ENCODE results near the gene INAVA.

Gene INAVA

GRCh38 chr1:200866116-200866515 is 28.6 kb upstream of the INAVA start:
- DNase-seq: no peak
- H3K4me1 ChIP-seq (ENCODE audit: insufficient read depth, low read length): no peaks in the 10 kb centered on the region

GRCh38 chr1:200866521-200866920 is 28.2 kb upstream of the INAVA start:
- Histone ChIP-seq H2AFZ (ENCODE audit: low read depth, low read length) (no peak overlapping the region), H3K27ac (ENCODE audit: low read length) (no peak overlapping the region), H3K79me2 (ENCODE audit: insufficient read depth, low read length) (no peaks in the 10 kb centered on the region), H3K27me3 (ENCODE audit: insufficient read depth, low read length, poor library complexity) (peaks cover 5% of the 10 kb centered on the region), H3K9me3 (ENCODE audit: insufficient read depth, low read length, severe bottlenecking) (no peaks in the 10 kb centered on the region), H3K4me2 (ENCODE audit: insufficient read depth, low read length) (no peak overlapping the region), H3K9ac (ENCODE audit: low read depth, low read length) (no peak overlapping the region), H3K4me1 (ENCODE audit: insufficient read depth, low read length) (no peaks in the 10 kb centered on the region), H3K4me3 (ENCODE audit: low read depth in 1 of 2, low read length in 2 of 2) (no peak overlapping the region), H4K20me1 (ENCODE audit: insufficient read depth, low read length) (no peaks in the 10 kb centered on the region), H3K36me3 (ENCODE audit: insufficient read depth, low read length) (no peaks in the 10 kb centered on the region)
- no peak for ATAC-seq (ENCODE audit: insufficient read depth, low read depth)
- no peak for DNase-seq
- no peak for TF ChIP-seq EZH2 (IDR thresholded peaks at IDR 0.05; ENCODE audit: borderline replicate concordance, low read depth, low read length, severe bottlenecking)
- no peak for TF ChIP-seq CTCF (IDR thresholded peaks at IDR 0.05; ENCODE audit: borderline replicate concordance, extremely low read depth, low read length, poor library complexity, severe bottlenecking)

More at GRCh38 chr1:200866116-200866515, 28.6 kb upstream of the INAVA start:
- Histone ChIP-seq H3K27ac (ENCODE audit: low read length) (no peak overlapping the region), H2AFZ (ENCODE audit: low read depth, low read length) (no peak overlapping the region), H3K4me3 (ENCODE audit: low read depth in 1 of 2, low read length in 2 of 2) (no peak overlapping the region), H4K20me1 (ENCODE audit: insufficient read depth, low read length) (no peaks in the 10 kb centered on the region), H3K36me3 (ENCODE audit: insufficient read depth, low read length) (no peaks in the 10 kb centered on the region), H3K27me3 (ENCODE audit: insufficient read depth, low read length, poor library complexity) (peaks cover 5% of the 10 kb centered on the region), H3K79me2 (ENCODE audit: insufficient read depth, low read length) (no peaks in the 10 kb centered on the region), H3K9me3 (ENCODE audit: insufficient read depth, low read length, severe bottlenecking) (no peaks in the 10 kb centered on the region), H3K9ac (ENCODE audit: low read depth, low read length) (no peak overlapping the region), H3K4me2 (ENCODE audit: insufficient read depth, low read length) (no peak overlapping the region)
- no peak for ATAC-seq (ENCODE audit: insufficient read depth, low read depth)
- no peak for TF ChIP-seq CTCF (IDR thresholded peaks at IDR 0.05; ENCODE audit: borderline replicate concordance, extremely low read depth, low read length, poor library complexity, severe bottlenecking)
- TF ChIP-seq EZH2 (IDR thresholded peaks at IDR 0.05; ENCODE audit: borderline replicate concordance, low read depth, low read length, severe bottlenecking): no peak

GRCh38 chr1:200867018-200867811 is 27.5 kb upstream of the INAVA start:
- Histone ChIP-seq H3K4me2 (ENCODE audit: insufficient read depth, low read length) (no peak overlapping the region), H3K9ac (ENCODE audit: low read depth, low read length) (no peak overlapping the region), H3K9me3 (ENCODE audit: insufficient read depth, low read length, severe bottlenecking) (no peaks in the 10 kb centered on the region), H3K4me1 (ENCODE audit: insufficient read depth, low read length) (no peaks in the 10 kb centered on the region), H3K4me3 (ENCODE audit: low read depth in 1 of 2, low read length in 2 of 2) (no peak overlapping the region), H3K79me2 (ENCODE audit: insufficient read depth, low read length) (no peaks in the 10 kb centered on the region), H2AFZ (ENCODE audit: low read depth, low read length) (no peak overlapping the region), H3K27me3 (ENCODE audit: insufficient read depth, low read length, poor library complexity) (peaks cover 5% of the 10 kb centered on the region), H3K36me3 (ENCODE audit: insufficient read depth, low read length) (no peaks in the 10 kb centered on the region), H3K27ac (ENCODE audit: low read length) (no peak overlapping the region), H4K20me1 (ENCODE audit: insufficient read depth, low read length) (no peaks in the 10 kb centered on the region)
- DNase-seq (no peak), ATAC-seq (ENCODE audit: insufficient read depth, low read depth) (no peak)
- TF ChIP-seq EZH2 (IDR thresholded peaks at IDR 0.05; ENCODE audit: borderline replicate concordance, low read depth, low read length, severe bottlenecking) (no peak), CTCF (IDR thresholded peaks at IDR 0.05; ENCODE audit: borderline replicate concordance, extremely low read depth, low read length, poor library complexity, severe bottlenecking) (no peak)

Data from DND-41 (cell line).